22Rv1 (cell line): Measurements from ENCODE around the gene CPA2.

ENCODE experiments used
- ZFX ChIP-seq: fragments of 450-650 bp; IDR thresholded peaks from 2 replicates; pipeline ENCODE4 v1.6.1; 2017; ENCODE audit warnings: antibody characterized with exemption, borderline replicate concordance
- TF ChIP-seq, protein P1 (sequence below): fragments of 450-650 bp; IDR thresholded peaks from 2 replicates; pipeline ENCODE4 v1.5.1; 2017; ENCODE audit warnings: mild to moderate bottlenecking

GRCh38 chr7:130266961-130267321 lies 278 bp downstream of the CPA2 start:
- TF ChIP-seq, protein P1, sequence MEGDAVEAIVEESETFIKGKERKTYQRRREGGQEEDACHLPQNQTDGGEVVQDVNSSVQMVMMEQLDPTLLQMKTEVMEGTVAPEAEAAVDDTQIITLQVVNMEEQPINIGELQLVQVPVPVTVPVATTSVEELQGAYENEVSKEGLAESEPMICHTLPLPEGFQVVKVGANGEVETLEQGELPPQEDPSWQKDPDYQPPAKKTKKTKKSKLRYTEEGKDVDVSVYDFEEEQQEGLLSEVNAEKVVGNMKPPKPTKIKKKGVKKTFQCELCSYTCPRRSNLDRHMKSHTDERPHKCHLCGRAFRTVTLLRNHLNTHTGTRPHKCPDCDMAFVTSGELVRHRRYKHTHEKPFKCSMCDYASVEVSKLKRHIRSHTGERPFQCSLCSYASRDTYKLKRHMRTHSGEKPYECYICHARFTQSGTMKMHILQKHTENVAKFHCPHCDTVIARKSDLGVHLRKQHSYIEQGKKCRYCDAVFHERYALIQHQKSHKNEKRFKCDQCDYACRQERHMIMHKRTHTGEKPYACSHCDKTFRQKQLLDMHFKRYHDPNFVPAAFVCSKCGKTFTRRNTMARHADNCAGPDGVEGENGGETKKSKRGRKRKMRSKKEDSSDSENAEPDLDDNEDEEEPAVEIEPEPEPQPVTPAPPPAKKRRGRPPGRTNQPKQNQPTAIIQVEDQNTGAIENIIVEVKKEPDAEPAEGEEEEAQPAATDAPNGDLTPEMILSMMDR: no peak
- TF ChIP-seq ZFX: no peak
